GM12872 (cell line): ENCODE data around the gene LMOD3.

Experiments used
- CTCF ChIP-seq: IDR thresholded peaks from 3 replicates; pipeline ENCODE4 v1.5.1; 2011; ENCODE audit warnings: low read depth, mild to moderate bottlenecking, low read length, moderate library complexity; ENCODE audit not compliant: insufficient read depth

LMOD3 gene

GRCh38 chr3:69116897-69117296 is 5.5 kb downstream of the LMOD3 start:
- TF ChIP-seq CTCF: no peak

GRCh38 chr3:69116162-69116561 is 6.2 kb downstream of the LMOD3 start:
- no peak for TF ChIP-seq CTCF

GRCh38 chr3:69115731-69116130 is 6.7 kb downstream of the LMOD3 start:
- no peak for TF ChIP-seq CTCF

GRCh38 chr3:69113536-69113935 is 8.9 kb downstream of the LMOD3 start:
- TF ChIP-seq CTCF: no peak

DNA sequence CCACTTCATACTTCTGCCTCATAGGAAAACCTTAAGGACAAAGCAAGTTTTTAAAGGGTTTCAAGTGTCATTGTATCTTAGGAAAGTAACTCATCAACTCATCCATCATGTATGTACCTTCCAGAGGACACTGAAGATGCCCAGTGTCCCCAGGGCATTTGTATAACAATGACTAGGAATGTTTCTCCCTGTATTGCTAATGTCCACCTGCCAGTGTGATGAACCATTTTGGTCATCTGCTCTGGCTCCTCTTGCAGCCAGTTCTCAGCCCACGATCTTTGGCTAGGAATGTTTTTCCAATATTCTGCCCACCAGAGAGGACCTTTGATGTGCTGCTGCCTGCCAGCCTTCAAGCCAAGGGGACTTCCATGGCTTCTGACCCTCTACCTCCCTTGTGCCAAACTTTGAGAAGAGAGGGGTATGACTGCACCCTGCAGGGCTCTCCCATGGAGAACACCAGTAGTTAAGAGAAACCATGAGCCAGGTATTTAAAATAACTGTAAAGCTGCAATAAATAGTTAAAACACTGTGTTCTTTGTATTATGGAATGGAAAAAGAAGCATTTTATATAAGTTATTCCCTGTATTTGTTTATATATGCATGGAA is 11.4 kb downstream of the LMOD3 start:
- TF ChIP-seq CTCF: no peak

DNA sequence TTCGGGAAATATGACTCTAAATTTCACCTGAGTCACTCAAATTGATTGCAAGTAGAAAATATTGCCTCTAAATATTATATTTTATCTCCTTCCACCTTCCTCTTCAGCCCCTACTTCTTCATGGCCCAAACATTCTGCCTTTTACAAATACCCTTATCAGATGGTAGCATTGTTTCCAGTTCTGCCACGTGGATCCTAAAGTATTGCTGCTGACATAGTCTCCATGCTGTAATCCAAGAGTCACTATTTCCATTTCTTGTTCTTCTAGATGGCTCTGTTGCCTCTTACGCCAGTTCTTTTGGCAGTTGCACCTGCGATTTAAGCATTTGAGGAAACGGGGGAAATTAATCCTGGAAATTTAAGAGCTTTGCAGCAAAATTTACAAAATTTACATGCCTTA is 13.6 kb downstream of the LMOD3 start:
- TF ChIP-seq CTCF: no peak

- no peak for TF ChIP-seq CTCF
Measured at GRCh38 chr3:69107841-69108240, 14.6 kb downstream of the LMOD3 start.
